HG03066 (cell line): ENCODE results near the gene CANX.
"Not testable (repeated sequence)": the region's sequence is repeated elsewhere in the genome, so short reads cannot be mapped to it uniquely, and the experiment has no call there.

Source experiments
- ATAC-seq: cut with Tn5 transposase; IDR thresholded peaks from one replicate; pipeline ENCODE4 v1.9.1; 2021; ENCODE audit warnings: low read depth; ENCODE audit not compliant: unreplicated experiment

The CANX gene

DNA sequence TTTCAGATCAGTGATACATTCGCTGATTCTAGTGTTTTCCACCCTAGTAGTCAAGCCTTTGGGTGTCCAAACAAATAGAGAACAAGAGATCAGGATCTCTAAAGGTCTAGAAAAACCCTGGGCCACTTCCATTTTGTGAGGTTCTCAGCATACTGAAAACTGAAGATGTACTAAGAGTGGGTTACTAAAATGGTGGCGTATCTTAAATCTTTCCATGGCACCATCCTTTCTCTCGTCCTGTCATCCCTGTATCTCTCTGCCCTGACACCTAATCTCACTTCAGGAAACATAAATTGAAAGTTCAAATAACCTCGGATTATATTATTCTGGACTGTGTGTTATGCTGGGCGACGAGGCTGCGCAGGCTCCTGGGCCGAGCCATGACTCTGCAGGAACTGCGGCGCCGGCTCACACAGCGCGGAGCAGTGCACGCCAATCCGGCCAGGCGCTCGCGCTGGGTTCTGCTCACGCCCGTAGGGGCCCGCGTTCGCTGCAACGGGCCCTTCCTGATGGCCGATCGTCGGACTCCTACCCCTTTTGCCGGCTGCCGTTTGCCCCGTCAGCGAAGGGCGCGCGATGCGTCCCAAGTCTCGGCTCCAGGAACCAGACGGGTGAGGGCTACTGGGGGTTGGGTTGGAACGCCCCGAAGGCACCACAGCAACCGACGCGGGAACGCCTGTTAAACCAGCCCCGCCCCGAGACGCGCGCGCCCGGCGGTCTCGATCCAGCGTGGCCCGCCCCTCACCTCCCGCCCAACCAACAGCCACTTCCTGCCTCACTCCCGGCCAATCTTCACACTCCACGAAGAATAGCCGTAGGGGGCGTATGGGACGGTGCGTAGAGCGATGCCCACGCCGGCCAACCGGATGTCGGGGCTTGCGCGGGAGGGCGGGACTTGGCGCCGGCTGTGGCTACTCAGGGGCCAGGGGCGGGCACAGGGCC is 503 bp upstream of the CANX start:
- peak; percentile 90 for ATAC-seq

DNA sequence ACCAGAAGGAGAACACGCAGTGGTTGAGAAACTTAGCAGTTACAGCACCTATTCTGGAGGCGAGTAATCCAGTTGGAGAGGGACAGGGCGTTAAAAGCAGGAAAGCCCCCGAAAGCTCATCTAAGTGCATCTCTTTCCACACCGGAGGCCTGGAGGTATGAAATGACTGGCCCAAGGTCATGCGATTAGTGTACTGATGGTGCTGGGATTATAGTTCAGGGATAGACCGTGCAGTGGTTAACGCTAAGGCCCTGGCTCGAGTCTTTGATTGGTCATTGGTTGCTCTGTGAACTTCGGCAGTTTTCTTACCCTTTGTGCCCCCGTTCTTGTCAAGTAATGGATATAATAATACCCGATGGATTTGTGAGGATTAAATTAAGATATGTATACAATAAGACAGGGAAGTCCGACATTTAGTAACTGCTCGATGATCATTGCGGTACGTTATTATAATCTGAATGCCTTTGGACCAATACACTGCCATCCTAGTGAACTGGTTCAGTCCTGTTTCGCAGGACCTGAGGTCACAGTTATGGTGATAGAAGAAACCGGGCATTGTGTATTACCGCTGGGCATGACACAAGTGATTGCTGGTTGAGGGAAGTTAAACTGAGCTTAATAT is 960 bp downstream of the CANX start:
- ATAC-seq = no peak

DNA sequence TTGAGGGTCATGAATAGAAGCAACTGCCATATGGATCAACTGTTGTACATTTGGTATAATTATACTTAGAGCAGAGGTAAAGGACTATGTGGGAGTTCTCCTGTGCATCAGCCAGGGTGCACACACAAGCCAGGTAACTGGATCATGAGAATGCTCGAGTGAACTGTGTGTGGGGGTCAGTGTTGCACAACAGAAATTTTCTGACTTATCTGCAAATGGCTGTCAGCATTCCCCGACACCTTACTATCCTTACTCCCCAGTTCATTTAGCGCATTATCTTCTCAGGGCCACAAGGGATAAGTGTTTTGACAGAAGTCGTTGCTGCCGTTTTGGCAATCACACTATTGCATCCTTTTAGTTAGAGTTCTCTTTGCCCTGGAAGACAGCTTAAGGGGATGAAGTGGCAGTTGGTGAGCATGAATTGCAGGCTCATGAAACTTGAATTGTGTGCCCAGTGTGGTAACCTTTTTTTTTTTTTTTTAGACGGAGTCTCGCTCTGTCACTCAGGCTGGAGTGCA is 1.7 kb downstream of the CANX start:
- no peak for ATAC-seq

DNA sequence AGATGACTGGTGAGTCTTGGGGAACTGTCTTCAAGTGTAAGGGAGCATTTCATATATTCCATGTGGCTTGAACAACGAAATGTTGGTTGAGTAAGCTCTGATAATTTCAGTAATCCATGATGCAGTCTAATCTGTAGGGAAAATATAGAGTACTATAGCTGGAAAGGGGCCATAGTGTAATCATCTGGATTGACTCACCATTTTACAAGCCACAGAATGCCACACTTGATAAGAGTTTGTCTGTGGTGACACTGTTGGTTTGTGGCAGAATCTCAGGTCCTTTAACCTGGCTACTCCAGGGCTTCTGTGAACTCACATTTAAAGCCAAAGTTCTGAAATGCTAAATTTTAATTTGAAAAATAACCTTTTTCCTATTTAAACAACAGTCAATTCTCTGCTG is 17.5 kb downstream of the CANX start:
- ATAC-seq = no peak

DNA sequence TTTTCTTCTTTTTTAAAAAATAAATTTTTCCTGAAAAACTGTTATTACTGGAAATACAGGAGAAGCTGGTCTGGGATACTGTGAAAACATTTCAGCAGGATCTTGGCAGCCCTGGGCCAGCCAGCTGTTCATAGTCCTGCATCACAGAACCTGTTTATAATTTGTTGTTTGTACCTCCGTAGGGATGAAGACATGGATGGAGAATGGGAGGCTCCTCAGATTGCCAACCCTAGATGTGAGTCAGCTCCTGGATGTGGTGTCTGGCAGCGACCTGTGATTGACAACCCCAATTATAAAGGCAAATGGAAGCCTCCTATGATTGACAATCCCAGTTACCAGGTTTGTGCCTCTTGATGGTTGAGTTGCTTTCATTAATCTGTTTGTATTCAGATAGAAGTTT is 21.5 kb downstream of the CANX start:
- no peak for ATAC-seq

DNA sequence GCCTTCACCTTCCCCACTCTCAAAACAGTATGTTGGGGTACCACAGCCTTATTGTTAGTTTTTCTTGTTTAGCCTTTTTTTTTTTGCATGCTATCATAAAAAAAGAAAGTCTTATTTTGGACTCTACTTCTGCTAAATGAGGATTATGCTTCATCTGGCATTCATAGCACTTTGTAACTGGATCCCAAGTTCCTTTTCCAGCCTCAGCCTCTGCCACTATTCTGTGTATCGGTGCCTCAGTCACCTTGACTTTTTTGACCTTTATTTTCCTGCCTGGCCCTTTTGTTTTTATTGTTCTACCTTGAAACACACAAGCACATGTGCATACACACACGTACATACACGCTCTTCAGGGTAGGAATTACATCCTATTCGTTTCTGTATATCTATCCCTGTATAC is 25.4 kb downstream of the CANX start:
- no peak for ATAC-seq

DNA sequence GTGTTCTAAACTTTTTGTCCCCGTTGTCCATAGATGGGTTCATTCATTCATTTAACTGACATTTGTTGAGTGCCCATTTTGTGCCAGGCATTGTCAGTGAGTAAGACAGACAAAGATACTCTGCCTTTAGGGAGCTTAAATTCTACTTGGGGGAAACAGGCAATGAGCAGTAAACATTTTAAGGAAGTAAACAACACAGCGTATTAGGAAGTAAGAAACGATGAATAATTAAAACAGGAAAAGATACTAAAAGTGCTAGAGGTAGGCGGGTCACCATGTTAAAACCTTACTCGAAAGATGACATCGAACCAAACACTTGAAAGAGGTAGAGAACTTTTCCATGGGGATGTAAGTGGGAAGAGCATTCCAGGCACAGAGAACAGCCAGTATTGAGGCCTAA is 28.3 kb downstream of the CANX start:
- ATAC-seq = no peak

DNA sequence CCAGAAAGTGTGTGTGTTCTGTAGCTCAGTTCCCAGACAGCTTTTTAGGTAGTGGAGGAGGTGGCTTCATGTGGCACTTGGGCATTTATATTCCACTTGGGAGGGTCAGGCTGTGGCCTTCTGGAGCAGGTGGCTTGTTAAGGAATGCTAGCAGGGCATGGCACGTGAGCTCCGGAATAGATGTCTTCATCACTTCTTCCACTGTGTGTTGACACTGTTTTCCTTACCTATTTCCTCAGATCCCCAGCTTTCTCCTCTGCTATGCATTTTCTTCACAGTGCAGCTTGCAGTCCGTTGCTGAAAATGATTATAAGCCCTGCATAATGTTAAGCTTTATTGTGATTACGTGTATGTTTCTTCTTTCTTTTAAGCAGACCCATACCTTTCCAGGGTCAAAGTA is 30.5 kb downstream of the CANX start:
- no peak for ATAC-seq

DNA sequence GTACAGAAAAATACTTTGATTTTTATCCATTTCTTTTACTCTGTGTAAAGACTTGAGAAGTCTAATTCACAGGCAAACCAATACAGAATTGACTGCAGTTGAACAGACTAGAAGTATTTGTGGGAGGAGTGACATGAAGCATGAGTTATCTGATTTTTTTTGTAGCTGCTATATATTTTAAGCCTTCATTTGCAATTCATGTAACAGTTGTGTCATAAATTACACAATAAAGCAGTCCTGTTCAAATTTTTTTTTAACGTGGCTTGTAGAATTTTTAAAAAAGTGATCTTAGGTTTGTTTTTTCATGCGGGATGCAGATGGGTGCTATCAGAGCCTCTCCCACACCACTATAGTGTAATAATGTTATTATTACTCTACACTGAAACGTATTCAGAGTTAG is 31.0 kb downstream of the CANX start:
- no peak for ATAC-seq

DNA sequence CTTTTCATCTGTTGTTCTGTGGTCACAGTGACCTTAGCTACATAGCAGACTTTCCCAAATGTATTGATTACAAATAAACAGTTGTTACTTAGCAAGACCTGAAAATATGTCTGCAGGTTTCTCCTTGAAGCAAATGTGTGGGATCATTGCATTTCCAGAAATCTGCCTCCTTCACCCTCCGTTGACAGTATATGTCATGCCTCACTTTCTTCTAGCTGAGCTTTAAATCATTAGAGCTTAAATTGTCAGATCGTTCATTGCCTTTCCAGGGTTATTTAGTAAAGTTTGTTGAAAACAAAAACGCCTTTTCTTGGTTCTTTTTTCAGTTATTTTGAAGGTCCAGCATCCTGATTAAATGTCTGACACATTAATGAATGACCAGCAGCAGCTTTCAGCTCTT is 31.6 kb downstream of the CANX start:
- no peak for ATAC-seq

DNA sequence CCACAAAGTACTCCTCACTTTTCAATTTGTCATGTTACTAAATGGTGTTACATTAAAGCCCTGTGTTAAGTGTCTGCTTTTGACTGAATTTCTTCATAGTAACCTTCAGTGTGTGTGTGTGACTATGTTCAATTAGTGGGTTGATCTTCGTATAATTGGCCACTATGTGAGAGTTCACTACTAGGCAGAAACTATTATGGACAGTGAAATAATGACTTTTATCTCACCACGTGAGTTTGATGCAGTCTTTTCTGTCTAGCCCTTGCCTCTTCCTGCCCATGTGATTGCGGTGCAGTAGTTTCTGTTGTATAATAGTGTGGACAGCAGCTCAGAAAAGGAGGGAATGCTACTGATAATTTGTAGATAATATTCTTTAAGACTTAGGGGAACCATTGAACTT is 32.1 kb downstream of the CANX start:
- no peak for ATAC-seq

DNA sequence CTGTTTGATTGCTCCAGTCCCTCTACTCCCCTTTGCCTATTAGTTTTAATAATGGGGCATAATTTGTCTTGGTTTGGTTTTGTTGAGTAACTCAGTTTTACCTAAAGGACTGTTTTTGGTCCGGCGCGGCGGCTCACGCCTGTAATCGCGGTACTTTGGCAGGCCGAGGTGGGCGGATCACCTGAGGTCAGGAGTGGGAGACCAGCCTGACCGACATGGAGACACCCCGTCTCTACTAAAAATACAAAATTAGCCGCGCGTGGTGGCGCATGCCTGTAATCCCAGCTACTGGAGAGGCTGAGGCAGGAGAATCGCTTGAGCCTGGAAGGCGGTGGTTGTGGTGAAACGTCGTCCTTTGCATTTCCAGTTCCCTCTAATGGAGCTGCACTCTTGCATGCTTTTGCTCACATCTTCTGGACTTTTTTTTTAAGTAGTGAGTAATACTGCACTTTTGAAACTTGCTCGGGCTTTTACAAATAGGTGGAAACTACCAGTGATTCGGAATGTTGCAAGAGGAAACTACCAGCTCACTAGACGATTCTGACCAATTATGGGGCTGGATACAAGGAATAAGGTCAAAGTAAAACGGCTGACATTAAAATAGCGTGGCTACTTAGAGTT is 33.1 kb downstream of the CANX start:
- peak; percentile 5 for ATAC-seq

DNA sequence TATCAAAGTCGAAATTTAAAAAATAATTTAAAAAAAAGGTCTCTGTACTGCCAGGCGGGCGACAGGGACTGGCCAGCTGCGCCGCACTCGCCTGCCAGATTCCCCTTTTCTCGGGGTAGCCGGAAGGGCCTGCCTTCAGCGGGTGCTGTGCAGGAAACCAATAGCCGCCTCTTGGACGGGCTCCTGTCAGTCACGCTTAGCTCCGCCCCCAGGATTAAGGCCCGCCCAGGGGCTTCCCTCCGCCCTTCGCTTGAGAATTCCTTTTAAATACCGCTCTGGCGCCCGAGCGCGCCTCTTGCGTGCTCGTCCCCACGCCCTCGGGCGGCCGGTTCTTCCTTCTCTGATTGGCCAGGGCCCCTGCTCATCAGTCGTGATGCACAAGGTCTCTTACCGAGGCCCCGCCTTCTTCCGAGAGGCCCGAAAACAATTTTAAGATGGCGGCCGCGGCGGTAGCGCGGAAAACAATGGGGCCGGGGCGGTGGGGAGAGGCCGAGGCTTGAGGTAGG is 33.7 kb downstream of the CANX start, which contains the start of gene MAML1:
Gene MAML1 (plus strand): TSS at position 411 of the 506 bp plus-strand sequence. CDS start 291 bp downstream, outside the sequence.
- ATAC-seq = peak; percentile 90

DNA sequence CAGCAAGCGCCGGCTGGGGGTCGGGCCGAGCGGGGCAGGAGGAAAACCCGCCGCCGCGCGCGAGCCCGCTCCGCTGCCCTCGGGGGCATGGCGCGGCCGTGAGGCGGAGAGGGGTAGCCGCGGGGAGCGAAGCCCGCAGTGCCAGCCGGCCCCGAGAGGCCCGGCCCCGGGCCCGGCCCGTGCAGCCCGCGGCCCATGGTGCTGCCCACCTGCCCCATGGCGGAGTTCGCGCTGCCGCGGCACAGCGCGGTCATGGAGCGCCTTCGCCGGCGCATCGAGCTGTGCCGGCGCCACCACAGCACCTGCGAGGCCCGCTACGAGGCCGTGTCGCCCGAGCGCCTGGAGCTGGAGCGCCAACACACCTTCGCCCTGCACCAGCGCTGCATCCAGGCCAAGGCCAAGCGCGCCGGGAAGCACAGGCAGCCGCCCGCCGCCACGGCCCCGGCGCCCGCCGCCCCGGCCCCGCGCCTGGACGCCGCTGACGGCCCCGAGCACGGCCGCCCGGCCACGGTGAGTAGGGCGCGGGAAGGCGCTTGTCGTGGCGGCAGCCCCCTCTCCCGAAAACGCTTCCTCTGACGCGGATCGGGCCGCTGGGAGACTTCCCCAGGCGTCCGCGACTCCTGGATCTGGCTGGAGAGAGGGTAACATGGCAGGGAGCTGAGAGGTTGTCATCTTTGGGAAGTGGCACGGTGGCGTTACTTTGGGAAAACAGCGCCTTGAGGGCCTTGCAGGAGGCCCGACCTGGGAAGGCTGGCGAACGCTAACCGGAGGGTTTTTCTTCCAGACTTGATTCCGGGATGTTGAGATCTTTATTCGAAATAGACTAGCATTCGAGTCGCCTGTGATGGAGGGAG is 34.4 kb downstream of the CANX start:
- ATAC-seq = peak; percentile 18

DNA sequence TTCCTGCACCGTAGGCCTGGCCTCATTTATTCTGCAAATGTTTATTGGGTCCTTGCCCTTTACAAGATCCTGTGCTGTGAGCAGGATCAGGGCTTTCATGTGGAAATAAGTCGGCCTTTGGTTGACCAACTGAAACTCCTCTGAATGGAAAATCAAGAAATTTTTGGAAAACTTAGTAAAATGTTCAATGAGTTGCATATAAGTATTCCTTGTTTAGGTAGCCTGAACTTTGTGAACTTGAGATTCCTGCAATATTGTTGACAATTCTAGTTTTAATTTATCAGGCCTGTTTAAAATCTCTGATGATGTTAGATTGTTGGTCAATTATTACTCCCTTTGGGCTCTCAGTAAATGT is 35.0 kb downstream of the CANX start:
- no peak for ATAC-seq

DNA sequence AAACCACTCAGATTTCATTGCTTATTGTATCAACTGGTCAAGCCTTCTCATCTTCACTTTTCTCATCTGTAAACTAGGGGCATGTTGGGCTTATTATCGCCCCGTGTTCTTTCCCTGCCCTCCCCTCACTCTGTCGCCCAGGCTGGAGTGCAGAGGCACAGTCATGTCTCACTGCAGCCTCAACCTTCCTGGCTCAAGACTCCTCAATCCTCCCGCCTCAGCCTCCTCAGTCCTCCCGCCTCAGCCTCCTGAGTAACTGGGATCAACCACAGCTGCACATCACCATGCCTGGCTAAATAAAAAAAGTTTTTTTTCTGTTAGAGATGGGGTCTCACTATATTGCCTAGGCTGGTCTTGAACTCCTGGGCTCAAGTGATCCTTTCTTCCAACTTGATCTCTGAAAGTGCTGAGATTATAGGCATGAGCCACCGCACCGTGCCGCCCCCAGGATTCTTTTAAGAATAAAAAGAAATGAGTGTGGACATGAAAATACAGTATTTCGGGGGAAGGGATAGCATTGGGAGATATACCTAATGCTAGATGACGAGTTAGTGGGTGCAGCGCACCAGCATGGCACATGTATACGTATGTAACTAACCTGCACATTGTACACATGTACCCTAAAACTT is 35.9 kb downstream of the CANX start:
- no peak for ATAC-seq

DNA sequence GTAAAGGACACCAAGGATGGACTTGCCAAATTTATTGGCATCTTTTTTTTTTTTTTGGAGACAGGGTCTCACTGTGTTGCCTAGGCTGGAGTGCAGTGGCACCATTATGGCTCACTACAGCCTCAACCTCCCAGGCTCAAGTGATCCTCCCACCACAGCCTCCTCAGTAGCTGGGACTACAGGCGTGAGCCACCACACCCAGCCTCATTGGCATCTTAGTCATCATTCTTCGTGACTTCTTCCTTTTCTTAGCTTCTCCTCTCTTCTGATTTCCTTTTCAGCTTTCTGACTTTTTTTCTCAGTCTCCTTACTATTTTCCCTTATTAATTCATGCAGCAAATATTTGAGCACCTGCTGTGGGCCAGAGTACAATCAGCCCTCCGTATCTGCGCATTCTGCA is 40.0 kb downstream of the CANX start:
- ATAC-seq = no peak

DNA sequence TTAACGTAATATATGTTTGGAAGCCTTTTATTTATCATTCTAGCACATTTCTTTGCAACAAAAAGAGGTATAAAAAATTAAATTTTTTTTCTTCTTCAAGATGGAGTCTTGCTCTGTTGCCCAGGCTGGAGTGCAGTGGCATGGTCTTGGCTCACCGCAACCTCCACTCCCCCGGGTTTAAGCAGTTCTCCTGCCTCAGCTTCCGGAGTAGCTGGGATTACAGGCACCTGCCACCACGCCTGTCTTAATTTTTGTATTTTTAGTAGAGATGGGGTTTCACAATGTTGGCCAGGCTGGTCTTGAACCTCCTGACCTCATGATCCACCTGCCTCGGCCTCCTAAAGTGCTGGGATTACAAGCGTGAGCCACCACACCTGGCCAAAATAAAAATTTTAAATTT is 45.3 kb downstream of the CANX start:
- not testable (repeated sequence) for ATAC-seq

DNA sequence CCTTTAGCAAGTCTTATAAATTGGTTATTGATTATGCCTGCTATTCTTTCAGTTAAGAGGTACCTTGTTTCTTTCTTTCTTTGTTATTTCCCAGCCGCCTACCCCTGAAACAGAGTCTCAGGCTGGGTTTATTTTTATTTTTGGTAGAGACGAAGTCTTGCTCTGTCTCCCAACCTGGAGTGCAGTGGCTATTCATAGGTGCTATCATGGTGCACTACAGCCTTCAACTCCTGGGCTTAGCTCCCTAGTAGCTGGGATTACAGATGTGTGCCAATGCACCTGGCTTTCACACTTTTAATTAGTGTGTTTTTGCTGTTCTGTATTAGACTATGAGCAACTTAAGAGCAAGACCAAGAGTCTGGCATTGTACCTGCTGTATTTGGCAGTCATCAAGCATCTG is 48.1 kb downstream of the CANX start:
- ATAC-seq = no peak

DNA sequence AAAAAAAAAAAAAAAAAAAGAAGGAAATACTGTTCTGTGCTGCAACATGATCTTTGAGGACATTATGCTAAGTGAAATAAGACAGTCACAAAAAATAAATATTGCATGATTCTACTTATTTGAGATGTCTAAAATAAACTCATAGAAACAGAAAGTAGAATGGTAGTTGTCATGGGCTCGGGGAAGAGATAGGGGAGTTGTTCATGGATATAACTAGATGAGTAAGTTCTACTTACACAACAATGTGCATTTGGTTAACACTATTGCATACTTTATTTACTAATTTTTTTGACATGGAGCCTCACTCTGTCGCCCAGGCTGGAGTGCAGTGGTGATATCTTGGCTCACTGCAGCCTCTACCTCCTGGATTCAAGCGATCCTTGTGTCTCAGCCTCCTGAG is 49.0 kb downstream of the CANX start:
- ATAC-seq = no peak
